ENCODE results near the gene TP53RK.

Gene TP53RK

DNA sequence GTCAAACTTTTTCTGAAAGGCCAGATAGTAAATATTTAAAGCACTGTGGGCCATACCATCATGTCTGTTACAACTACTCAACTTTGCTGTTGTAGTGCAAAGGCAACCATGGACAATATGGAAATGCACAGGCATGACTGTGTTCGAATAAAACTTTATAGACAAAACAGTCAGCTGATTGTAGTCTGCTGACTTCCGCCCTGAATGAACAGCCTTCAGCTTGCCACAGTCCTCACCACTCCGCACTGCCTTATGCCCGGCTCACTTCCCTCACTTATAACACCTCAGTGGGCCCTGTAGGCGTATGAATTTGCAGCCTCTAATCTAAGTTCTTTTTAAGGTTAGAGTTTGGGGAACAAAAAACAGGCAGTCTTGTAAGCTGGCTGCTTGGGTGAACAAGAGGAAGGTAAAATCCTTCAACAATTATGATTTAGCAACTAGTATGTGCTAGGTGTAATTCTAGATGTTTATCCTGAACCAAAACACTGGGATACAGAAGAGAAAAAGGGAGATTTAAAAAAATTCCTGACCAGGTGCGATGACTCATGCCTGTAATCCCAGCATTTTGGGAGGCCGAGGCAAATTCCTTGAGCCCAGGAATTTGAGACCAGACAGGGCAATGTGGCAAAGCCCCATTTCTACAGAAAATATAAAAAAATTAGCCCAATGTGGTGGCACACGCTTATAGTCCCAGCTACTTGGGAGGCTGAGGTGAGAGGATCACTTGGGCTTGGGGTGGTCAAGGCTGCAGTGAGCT, 13.4 kb upstream of the TP53RK start:
- H3K27me3 ChIP-seq (ENCODE audit: insufficient read depth, poor library complexity, severe bottlenecking) = no peaks in the 10 kb centered on the region
- ATAC-seq (ENCODE audit: low read depth) (peak; percentile 24; the same call in 1 of the 3 replicates), DNase-seq (ENCODE audit: low spot score) (no peak)
- H3K9me3 ChIP-seq (ENCODE audit: severe bottlenecking) = no peaks in the 10 kb centered on the region
- H3K27ac ChIP-seq (ENCODE audit: poor library complexity, severe bottlenecking) = no peak overlapping the region
- H3K36me3 ChIP-seq (ENCODE audit: low read depth) = no peaks in the 10 kb centered on the region
- H3K4me3 ChIP-seq (ENCODE audit: severe bottlenecking) = no peak overlapping the region
- TF ChIP-seq, protein P1, sequence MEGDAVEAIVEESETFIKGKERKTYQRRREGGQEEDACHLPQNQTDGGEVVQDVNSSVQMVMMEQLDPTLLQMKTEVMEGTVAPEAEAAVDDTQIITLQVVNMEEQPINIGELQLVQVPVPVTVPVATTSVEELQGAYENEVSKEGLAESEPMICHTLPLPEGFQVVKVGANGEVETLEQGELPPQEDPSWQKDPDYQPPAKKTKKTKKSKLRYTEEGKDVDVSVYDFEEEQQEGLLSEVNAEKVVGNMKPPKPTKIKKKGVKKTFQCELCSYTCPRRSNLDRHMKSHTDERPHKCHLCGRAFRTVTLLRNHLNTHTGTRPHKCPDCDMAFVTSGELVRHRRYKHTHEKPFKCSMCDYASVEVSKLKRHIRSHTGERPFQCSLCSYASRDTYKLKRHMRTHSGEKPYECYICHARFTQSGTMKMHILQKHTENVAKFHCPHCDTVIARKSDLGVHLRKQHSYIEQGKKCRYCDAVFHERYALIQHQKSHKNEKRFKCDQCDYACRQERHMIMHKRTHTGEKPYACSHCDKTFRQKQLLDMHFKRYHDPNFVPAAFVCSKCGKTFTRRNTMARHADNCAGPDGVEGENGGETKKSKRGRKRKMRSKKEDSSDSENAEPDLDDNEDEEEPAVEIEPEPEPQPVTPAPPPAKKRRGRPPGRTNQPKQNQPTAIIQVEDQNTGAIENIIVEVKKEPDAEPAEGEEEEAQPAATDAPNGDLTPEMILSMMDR (IDR thresholded peaks at IDR 0.05; ENCODE audit: poor library complexity, severe bottlenecking) = no peak
- peaks cover 6% of the 10 kb centered on the region for H3K4me1 ChIP-seq (ENCODE audit: insufficient read depth, poor library complexity, severe bottlenecking)

DNA sequence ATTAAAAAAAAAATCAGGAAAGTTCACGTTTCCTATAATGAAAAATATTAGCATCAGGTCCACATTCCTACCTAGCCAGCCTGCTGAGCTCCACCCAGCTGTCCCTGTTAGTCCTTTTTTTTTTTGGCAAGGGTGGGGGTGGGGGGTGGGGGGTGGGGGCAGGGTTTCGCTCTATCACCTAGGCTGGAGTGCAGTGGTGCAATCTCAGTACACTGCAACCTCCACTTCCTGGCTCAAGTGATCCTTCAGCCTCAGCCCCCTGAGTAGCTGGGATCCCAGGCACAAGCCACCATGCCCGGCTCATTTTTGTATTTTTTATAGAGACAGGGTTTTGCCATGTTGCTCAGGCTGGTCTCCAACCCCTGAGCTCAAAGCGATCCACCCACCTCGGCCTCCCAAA, 12.7 kb upstream of the TP53RK start:
- Histone ChIP-seq H3K4me1 (ENCODE audit: insufficient read depth, poor library complexity, severe bottlenecking) (peaks cover 6% of the 10 kb centered on the region), H3K9me3 (ENCODE audit: severe bottlenecking) (no peaks in the 10 kb centered on the region), H3K27me3 (ENCODE audit: insufficient read depth, poor library complexity, severe bottlenecking) (no peaks in the 10 kb centered on the region), H3K27ac (ENCODE audit: poor library complexity, severe bottlenecking) (no peak overlapping the region), H3K36me3 (ENCODE audit: low read depth) (no peaks in the 10 kb centered on the region), H3K4me3 (ENCODE audit: severe bottlenecking) (no peak overlapping the region)
- TF ChIP-seq, protein P1 (IDR thresholded peaks at IDR 0.05; ENCODE audit: poor library complexity, severe bottlenecking) = no peak
- ATAC-seq (ENCODE audit: low read depth) (no peak), DNase-seq (ENCODE audit: low spot score) (no peak)

DNA sequence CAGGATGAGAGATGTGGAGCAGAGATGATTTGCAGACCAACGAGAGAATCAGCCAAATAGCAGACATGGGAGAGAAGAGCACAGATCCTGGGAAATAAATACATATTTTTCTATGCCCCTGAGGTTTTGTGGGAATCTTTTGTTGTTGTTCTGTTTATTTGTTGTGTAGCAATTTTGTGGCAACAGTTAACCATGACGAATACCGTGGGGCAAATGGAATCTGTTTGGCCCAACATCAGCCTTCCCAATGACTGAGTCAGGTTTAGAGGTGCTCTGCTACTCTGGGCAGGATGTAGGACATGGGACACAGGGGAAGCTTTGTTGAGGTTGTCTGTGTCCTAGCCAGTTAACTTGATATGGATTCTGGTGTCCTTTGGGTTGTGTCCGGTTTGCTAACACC, 12.3 kb upstream of the TP53RK start:
- H3K36me3 ChIP-seq (ENCODE audit: low read depth) = no peaks in the 10 kb centered on the region
- ATAC-seq (ENCODE audit: low read depth) = no peak
- no peaks in the 10 kb centered on the region for H3K9me3 ChIP-seq (ENCODE audit: severe bottlenecking)
- H3K4me1 ChIP-seq (ENCODE audit: insufficient read depth, poor library complexity, severe bottlenecking) = peaks cover 6% of the 10 kb centered on the region
- H3K27ac ChIP-seq (ENCODE audit: poor library complexity, severe bottlenecking) = no peak overlapping the region
- DNase-seq (ENCODE audit: low spot score) = no peak
- H3K4me3 ChIP-seq (ENCODE audit: severe bottlenecking) = no peak overlapping the region
- TF ChIP-seq, protein P1 (IDR thresholded peaks at IDR 0.05; ENCODE audit: poor library complexity, severe bottlenecking) = no peak
- H3K27me3 ChIP-seq (ENCODE audit: insufficient read depth, poor library complexity, severe bottlenecking) = no peaks in the 10 kb centered on the region

DNA sequence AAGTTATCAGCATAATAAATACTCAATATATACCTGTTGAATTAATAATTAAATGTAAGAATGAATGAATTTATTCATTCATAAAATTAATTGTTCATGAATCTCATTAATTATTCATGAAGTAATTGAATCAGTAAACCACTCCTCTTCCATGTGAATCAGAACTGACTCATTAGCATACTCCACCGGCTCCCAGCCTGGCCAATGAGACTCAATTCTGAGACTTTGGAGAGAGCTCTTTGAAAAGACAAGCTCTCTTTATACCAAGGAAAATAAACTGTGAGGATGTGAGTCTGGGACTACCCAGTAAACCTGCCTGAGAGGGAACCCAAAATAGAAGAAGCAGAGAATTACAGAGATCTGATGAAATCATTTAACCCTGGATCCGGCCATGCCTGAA, 11.8 kb upstream of the TP53RK start:
- ATAC-seq (ENCODE audit: low read depth) = no peak
- Histone ChIP-seq H3K36me3 (ENCODE audit: low read depth) (no peaks in the 10 kb centered on the region), H3K9me3 (ENCODE audit: severe bottlenecking) (no peaks in the 10 kb centered on the region), H3K27me3 (ENCODE audit: insufficient read depth, poor library complexity, severe bottlenecking) (no peaks in the 10 kb centered on the region), H3K4me1 (ENCODE audit: insufficient read depth, poor library complexity, severe bottlenecking) (peaks cover 6% of the 10 kb centered on the region), H3K27ac (ENCODE audit: poor library complexity, severe bottlenecking) (no peak overlapping the region), H3K4me3 (ENCODE audit: severe bottlenecking) (no peak overlapping the region)
- DNase-seq (ENCODE audit: low spot score) = no peak
- TF ChIP-seq, protein P1 (IDR thresholded peaks at IDR 0.05; ENCODE audit: poor library complexity, severe bottlenecking) = no peak

DNA sequence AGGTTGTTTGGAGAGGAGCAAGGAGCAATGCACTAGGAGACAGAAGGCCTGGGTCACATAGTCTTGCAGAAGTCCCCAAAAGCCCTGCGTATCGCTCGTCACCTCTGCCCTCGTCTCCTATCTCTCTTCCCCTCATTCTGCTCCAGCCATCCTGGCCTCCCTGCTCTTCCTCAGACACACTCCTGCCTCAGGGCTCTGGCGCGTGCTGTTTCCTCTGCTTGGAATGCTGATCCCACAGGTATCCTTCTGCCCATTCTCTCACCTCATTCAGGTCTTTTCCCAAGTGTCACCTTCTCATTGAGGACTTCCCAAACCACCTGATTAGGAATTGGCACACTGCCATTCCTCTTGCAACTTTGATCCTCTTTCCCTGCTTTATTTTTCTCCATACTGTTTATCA, 11.2 kb upstream of the TP53RK start:
- peaks cover 6% of the 10 kb centered on the region for H3K4me1 ChIP-seq (ENCODE audit: insufficient read depth, poor library complexity, severe bottlenecking)
- H3K9me3 ChIP-seq (ENCODE audit: severe bottlenecking) = no peaks in the 10 kb centered on the region
- no peak overlapping the region for H3K27ac ChIP-seq (ENCODE audit: poor library complexity, severe bottlenecking)
- H3K4me3 ChIP-seq (ENCODE audit: severe bottlenecking) = no peak overlapping the region
- DNase-seq (ENCODE audit: low spot score) = no peak
- TF ChIP-seq, protein P1 (IDR thresholded peaks at IDR 0.05; ENCODE audit: poor library complexity, severe bottlenecking) = no peak
- no peaks in the 10 kb centered on the region for H3K27me3 ChIP-seq (ENCODE audit: insufficient read depth, poor library complexity, severe bottlenecking)
- no peaks in the 10 kb centered on the region for H3K36me3 ChIP-seq (ENCODE audit: low read depth)
- no peak for ATAC-seq (ENCODE audit: low read depth)

Measured in RWPE2 (cell line).